Measurements from ENCODE around the gene COA7. TPM values are rescaled to one million over a fixed set of nuclear protein-coding genes. Genes with fewer than 3 reads are reported as not detected.

COA7 gene
- total RNA-seq, 1 donor: 17.3 TPM

DNA sequence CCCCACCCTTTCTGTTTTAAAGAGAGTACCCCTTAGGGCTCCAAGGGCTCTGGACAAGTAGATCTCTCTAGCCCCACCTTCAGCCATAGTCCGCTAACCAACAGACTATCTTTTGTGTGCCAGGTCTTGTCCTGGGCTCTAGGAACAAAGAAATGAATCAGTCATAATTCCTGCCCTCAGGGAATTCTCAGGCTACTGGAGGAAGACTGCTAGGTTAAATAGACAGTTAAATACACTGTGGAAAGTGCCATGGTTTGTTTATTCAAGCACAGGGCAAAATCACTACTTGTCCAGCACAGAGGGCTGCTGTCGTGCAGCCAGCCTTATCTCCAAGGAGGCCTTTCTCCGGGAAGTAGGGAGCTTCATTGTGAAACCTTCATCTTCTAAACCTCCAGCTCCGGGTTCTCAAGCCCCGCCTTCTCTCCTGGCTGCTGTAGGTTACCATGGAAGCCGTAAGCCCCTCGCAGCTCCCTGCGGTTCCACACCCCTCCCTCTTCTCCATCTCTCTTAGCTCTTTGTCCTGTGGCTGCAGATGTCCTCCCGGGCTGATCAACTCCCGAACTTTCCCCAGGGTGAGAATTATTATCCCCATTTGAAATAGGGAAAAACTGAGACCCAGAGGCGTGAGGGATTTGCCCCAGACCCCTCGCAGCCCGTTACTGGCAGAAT is 35.4 kb downstream of the COA7 start:
- H3K4me3 ChIP-seq (ENCODE audit: low read depth, low read length): no peak overlapping the region
- peak; percentile 80 for DNase-seq (ENCODE audit: low read depth)
- TF ChIP-seq, protein P1, sequence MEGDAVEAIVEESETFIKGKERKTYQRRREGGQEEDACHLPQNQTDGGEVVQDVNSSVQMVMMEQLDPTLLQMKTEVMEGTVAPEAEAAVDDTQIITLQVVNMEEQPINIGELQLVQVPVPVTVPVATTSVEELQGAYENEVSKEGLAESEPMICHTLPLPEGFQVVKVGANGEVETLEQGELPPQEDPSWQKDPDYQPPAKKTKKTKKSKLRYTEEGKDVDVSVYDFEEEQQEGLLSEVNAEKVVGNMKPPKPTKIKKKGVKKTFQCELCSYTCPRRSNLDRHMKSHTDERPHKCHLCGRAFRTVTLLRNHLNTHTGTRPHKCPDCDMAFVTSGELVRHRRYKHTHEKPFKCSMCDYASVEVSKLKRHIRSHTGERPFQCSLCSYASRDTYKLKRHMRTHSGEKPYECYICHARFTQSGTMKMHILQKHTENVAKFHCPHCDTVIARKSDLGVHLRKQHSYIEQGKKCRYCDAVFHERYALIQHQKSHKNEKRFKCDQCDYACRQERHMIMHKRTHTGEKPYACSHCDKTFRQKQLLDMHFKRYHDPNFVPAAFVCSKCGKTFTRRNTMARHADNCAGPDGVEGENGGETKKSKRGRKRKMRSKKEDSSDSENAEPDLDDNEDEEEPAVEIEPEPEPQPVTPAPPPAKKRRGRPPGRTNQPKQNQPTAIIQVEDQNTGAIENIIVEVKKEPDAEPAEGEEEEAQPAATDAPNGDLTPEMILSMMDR (IDR thresholded peaks at IDR 0.05; ENCODE audit: insufficient read depth, low read depth, low read length): no peak

DNA sequence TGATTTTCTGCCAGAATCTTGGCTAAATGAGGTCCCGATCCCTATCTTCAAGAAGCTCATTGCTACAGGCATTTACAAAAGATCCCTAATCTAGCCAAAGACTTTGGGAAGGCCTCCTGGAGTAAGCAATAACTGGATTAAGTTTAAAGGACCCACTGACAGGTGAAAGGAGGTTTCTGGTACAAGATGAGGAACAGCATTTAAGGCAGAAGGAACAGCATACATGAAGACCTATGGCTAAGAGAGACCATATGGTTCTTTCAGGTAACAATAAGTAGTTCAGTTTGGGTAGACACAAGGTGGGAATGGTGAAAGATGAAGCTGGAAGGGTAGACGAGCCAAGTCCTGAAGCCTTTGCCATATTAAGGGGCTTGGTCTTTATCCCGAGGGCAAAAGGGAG is 37.3 kb downstream of the COA7 start:
- TF ChIP-seq, protein P1 (IDR thresholded peaks at IDR 0.05; ENCODE audit: insufficient read depth, low read depth, low read length): no peak
- H3K4me3 ChIP-seq (ENCODE audit: low read depth, low read length): no peak overlapping the region
- no peak for DNase-seq (ENCODE audit: low read depth)

DNA sequence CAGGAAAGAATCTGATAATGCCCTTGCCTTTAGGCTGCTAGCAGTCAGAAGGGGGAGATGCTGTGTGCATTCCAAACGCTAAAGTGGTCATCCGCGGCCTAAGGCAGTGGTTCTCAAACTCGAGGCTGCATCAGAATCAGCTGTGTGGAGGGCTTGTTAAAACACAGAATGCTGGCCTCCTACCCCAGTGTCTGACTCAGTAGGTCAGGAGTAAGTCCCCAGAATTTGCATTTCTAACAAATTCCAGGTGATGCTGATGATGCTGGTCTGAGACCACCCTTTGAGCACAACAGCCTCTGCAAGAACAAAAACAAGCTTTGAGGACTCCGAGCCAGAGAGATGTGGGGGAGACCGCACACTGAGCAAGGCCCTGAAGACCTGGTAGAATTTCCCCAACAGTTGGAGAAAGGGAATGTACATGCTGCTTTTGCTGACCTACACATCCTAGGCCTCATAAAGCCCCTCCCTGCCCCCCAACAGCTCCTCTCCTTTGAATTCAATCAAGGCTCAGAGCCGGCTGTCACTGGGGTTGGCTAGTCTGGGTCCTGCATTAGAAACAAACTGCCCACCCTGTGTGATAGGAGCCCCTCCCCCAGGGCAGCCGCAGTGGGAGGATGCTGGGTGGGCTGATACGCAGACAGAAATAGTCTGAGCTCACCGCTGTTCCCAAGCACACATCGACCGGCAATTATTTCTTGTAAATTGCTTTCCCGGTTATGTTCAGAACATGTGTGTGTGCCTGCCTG is 38.1 kb downstream of the COA7 start:
- TF ChIP-seq, protein P1 (IDR thresholded peaks at IDR 0.05; ENCODE audit: insufficient read depth, low read depth, low read length): no peak
- no peak for DNase-seq (ENCODE audit: low read depth)
- H3K4me3 ChIP-seq (ENCODE audit: low read depth, low read length): no peak overlapping the region

DNA sequence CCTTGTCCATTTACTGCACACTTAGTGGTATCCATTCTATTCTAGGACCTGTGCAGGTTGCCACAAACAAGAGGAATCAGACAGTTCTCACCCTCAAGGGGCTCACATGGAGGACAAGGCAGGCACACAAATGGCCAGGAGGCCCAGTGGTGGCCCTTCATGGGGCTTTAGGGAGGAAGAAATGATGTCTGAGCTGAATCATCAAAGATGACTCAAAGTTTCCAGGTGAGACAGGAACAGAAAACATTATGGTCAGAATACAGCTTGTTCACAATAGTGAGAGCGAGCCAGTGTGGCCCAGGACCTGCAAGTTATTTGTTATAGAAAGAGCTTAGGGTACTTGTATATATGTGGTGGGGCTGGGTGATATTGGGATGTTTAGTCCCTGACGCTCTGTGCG is 38.8 kb downstream of the COA7 start:
- DNase-seq (ENCODE audit: low read depth): no peak
- TF ChIP-seq, protein P1 (IDR thresholded peaks at IDR 0.05; ENCODE audit: insufficient read depth, low read depth, low read length): no peak
- no peak overlapping the region for H3K4me3 ChIP-seq (ENCODE audit: low read depth, low read length)

DNA sequence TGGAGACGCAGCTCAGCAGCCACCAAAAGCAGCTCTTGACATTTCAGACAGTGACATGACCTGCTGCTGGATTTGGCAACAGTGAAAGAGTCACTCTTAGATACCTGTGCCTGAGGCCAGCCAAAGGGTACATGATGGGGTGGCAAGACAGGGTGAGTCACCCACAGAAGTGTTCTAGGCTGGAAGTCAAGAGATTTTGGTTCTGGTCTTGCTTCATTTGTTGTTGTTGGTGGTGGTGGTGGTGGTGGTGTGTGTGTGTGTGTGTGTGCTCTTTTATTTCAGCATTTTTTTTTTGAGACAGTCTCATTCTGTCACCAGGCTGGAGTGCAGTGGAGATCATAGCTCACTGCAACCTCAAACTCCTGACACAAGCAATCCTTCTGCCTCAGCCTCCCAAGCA is 39.4 kb downstream of the COA7 start:
- TF ChIP-seq, protein P1 (IDR thresholded peaks at IDR 0.05; ENCODE audit: insufficient read depth, low read depth, low read length): no peak
- DNase-seq (ENCODE audit: low read depth): no peak
- H3K4me3 ChIP-seq (ENCODE audit: low read depth, low read length): no peak overlapping the region

DNA sequence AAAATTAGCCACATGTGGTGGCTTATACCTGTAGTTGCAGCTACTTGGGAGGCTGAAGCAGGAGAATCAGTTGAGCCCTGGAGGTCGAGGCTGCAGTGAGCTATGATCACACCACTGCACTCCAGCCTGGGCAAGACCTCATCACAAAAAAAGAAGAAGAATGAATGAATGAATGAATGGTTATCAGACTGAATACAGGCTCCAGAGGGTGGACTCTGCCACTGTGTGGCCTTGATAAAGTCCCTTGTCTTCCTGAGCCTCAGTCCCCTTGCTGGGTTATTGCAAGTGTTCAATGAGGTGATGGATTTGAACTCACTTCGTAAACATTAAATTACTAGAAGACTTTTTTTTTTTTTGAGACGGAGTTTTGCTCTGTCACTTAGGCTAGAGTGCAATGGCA is 40.4 kb downstream of the COA7 start:
- TF ChIP-seq, protein P1 (IDR thresholded peaks at IDR 0.05; ENCODE audit: insufficient read depth, low read depth, low read length): no peak
- no peak overlapping the region for H3K4me3 ChIP-seq (ENCODE audit: low read depth, low read length)
- DNase-seq (ENCODE audit: low read depth): no peak

Measured in fibroblast of villous mesenchyme (primary cell).